Ovary (tissue), 3 donors: ENCODE data around the gene APOC3.

Experiments
- EP300 ChIP-seq: sonication (generic); formaldehyde crosslinking; IDR thresholded peaks from one replicate; pipeline ENCODE4 v1.6.1; 2017; ENCODE audit warnings: antibody characterized with exemption
- POLR2A ChIP-seq: fragments of 450-650 bp; IDR thresholded peaks from one replicate; pipeline ENCODE4 v1.6.1; 2017; ENCODE audit warnings: antibody characterized with exemption, mild to moderate bottlenecking, moderate library complexity
- TF ChIP-seq, protein P1 (sequence below), 3 donors: fragments of 450-650 bp in 2 of 3; fragments of 200-600 bp in 1 of 3; IDR thresholded peaks; one replicate each; pipeline versions ENCODE4 v1.5.1 to v1.8.0; 2016 to 2022; ENCODE audit warnings: antibody characterized with exemption in 3 of 3, mild to moderate bottlenecking in 1 of 3
- donor health status: DM: no; HTN: no; CAD: no.

DNA sequence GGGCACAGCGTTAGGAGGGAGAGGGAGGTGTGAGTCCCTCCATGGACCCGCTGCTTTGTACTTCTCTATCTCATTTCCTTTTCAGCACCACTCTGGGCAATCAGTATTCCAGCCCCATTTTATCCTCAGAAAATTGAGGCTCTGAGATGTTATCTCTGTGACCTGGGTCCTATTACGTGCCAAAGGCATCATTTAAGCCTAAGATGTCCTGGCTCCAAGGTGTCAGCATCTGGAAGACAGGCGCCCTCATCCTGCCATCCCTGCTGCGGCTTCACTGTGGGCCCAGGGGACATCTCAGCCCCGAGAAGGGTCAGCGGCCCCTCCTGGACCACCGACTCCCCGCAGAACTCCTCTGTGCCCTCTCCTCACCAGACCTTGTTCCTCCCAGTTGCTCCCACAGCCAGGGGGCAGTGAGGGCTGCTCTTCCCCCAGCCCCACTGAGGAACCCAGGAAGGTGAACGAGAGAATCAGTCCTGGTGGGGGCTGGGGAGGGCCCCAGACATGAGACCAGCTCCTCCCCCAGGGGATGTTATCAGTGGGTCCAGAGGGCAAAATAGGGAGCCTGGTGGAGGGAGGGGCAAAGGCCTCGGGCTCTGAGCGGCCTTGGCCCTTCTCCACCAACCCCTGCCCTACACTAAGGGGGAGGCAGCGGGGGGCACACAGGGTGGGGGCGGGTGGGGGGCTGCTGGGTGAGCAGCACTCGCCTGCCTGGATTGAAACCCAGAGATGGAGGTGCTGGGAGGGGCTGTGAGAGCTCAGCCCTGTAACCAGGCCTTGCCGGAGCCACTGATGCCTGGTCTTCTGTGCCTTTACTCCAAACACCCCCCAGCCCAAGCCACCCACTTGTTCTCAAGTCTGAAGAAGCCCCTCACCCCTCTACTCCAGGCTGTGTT lies 829 bp upstream of the APOC3 start:
- TF ChIP-seq POLR2A = no peak
- TF ChIP-seq, protein P1, sequence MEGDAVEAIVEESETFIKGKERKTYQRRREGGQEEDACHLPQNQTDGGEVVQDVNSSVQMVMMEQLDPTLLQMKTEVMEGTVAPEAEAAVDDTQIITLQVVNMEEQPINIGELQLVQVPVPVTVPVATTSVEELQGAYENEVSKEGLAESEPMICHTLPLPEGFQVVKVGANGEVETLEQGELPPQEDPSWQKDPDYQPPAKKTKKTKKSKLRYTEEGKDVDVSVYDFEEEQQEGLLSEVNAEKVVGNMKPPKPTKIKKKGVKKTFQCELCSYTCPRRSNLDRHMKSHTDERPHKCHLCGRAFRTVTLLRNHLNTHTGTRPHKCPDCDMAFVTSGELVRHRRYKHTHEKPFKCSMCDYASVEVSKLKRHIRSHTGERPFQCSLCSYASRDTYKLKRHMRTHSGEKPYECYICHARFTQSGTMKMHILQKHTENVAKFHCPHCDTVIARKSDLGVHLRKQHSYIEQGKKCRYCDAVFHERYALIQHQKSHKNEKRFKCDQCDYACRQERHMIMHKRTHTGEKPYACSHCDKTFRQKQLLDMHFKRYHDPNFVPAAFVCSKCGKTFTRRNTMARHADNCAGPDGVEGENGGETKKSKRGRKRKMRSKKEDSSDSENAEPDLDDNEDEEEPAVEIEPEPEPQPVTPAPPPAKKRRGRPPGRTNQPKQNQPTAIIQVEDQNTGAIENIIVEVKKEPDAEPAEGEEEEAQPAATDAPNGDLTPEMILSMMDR (IDR thresholded peaks at IDR 0.05) = no peak
- TF ChIP-seq EP300 = no peak
